Measurements from ENCODE around the gene ABCB11. TPM values are rescaled to one million over a fixed set of nuclear protein-coding genes. Genes with fewer than 3 reads are reported as not detected.

Gene ABCB11
- total and polyA plus RNA-seq, 9 of the 15 experiments (the other 6 are each of a cell fraction or from before 2014, with no cell fraction given) = 0.04 to 0.51 (median 0.10) TPM; not detected in 1

- no peak overlapping the region for H3K9ac ChIP-seq (ENCODE audit: insufficient read depth in 1 of 2, low read depth in 2 of 2, low read length in 2 of 2)
- no peak for DNase-seq (ENCODE audit: extremely low read depth in 1 of 4, low spot score in 3 of 4)
- no peaks in the 10 kb centered on the region for H3K36me3 ChIP-seq (ENCODE audit: control insufficient read depth, insufficient read depth, low read length)
- ChIA-PET CTCF (ENCODE audit: low intra/inter-chr PET ratio) (no interaction called here), POLR2A (interaction anchor here (1.3 kb wide), 1 partner anchor 136 kb away, joined by 3 read pairs; no protein-coding TSS in a partner anchor)
- H2AFZ ChIP-seq (ENCODE audit: low read depth, low read length) = no peak overlapping the region
- TF ChIP-seq MCM3 (IDR thresholded peaks at IDR 0.05) = no peak
- TF ChIP-seq PBX2 (CRISPR knock-in tag; IDR thresholded peaks at IDR 0.05; ENCODE audit: low read depth) = no peak
- no peak for TF ChIP-seq PBX2 (tag; conservative IDR thresholded peaks at IDR 0.05; ENCODE audit: low read depth)
- no TSS peak for BruUV-seq (replicated peaks)
- no peak for FAIRE-seq
- peaks cover 3 to 4% of the 10 kb centered on the region in 2 experiments; a peak in 3 of 5 replicates for H3K4me1 ChIP-seq (replicated peaks in 1 of 2; ENCODE audit: control insufficient read depth in 2 of 2, insufficient read depth in 2 of 2, low read length in 2 of 2)
- intact Hi-C loops (cut with micrococcal nuclease) (no loop called here), in situ Hi-C loops (cut with MboI) (loop anchor here (25.0 kb wide), 1 partner anchor 973 kb away; no protein-coding TSS in a partner anchor)
- peaks cover under 1% of the 10 kb centered on the region for H3K9me3 ChIP-seq (replicated peaks; ENCODE audit: control insufficient read depth, insufficient read depth, low read depth, low read length)
- H3K27me3 ChIP-seq (ENCODE audit: control insufficient read depth in 2 of 2, insufficient read depth in 2 of 2, low read length in 2 of 2) = no peaks in the 10 kb centered on the region
- no peaks in the 10 kb centered on the region for H4K20me1 ChIP-seq (replicated peaks; ENCODE audit: control insufficient read depth, insufficient read depth, low read length)
- 33% methylated on average over 5 of the region's 5 CpGs for WGBS (ENCODE audit: insufficient coverage, low coverage, missing lambda C conversion rate)
- H3K4me2 ChIP-seq (ENCODE audit: insufficient read depth, low read length) = no peak overlapping the region
- H3K79me2 ChIP-seq (ENCODE audit: control insufficient read depth, insufficient read depth, low read length) = no peaks in the 10 kb centered on the region
- no peak overlapping the region for H3K4me3 ChIP-seq
- H3K27ac ChIP-seq (ENCODE audit: extremely low read depth, low read depth, low read length) = no peak overlapping the region
- no peaks in the 10 kb centered on the region for H3K9me1 ChIP-seq (ENCODE audit: control insufficient read depth, insufficient read depth, low read length)
- no peak for ATAC-seq
Measured at GRCh38 chr2:168910330-168910729, 120.8 kb downstream of the ABCB11 start.
